SH-SY5Y (cell line): ENCODE measurements around the gene PELI3.

Experiments used
- GATA2 ChIP-seq: IDR thresholded peaks from 2 replicates; pipeline ENCODE4 v1.6.1; 2011; ENCODE audit warnings: mild to moderate bottlenecking, low read depth, low read length
- GATA3 ChIP-seq: IDR thresholded peaks from 2 replicates; pipeline ENCODE4 v1.6.1; 2011; ENCODE audit warnings: low read depth, mild to moderate bottlenecking, low read length, moderate library complexity

- no peak for TF ChIP-seq GATA3
- TF ChIP-seq GATA2, result no peak
These were observed 30.5 kb downstream of the PELI3 start for GRCh38 chr11:66497206-66497605.
